NCI-H2081 (cell line): ENCODE measurements around the gene ODC1.

ENCODE experiments used
- DNase-seq, 2 experiments: peaks; one replicate each; lab custom pipeline; 2025; lab: John Stamatoyannopoulos, UW

The ODC1 gene

GRCh38 chr2:10433947-10434885, 13.9 kb downstream of the ODC1 start:
- DNase-seq, result no peak

- no peak for DNase-seq
Observed at GRCh38 chr2:10433264-10433946, 14.7 kb downstream of the ODC1 start.

- DNase-seq, result no peak
Observed at GRCh38 chr2:10432311-10433181, 15.6 kb downstream of the ODC1 start.

- DNase-seq, result no peak
Observed at GRCh38 chr2:10431797-10432196, 16.3 kb downstream of the ODC1 start.

GRCh38 chr2:10430886-10431622, 17.1 kb downstream of the ODC1 start:
- DNase-seq, result no peak

GRCh38 chr2:10428924-10429323, 19.2 kb downstream of the ODC1 start:
- DNase-seq, result no peak

- DNase-seq, result no peak
Observed at GRCh38 chr2:10428355-10428754, 19.8 kb downstream of the ODC1 start.

- DNase-seq, result no peak
Observed at GRCh38 chr2:10427618-10427949, 20.5 kb downstream of the ODC1 start.

- DNase-seq, result no peak
Observed at GRCh38 chr2:10426726-10427617, 21.2 kb downstream of the ODC1 start.

- no peak for DNase-seq
Observed at GRCh38 chr2:10425699-10426098, 22.4 kb downstream of the ODC1 start.

GRCh38 chr2:10424916-10425505, 23.1 kb downstream of the ODC1 start:
- DNase-seq, result no peak

GRCh38 chr2:10424051-10424450, 24.1 kb downstream of the ODC1 start:
- DNase-seq, result no peak

GRCh38 chr2:10423400-10423774, 24.7 kb downstream of the ODC1 start:
- no peak for DNase-seq

GRCh38 chr2:10422732-10423399, 25.3 kb downstream of the ODC1 start:
- no peak for DNase-seq

- DNase-seq, result no peak
Observed at GRCh38 chr2:10422251-10422650, 25.9 kb downstream of the ODC1 start.

- DNase-seq, result no peak
Observed at GRCh38 chr2:10419553-10420257, 28.4 kb downstream of the ODC1 start.

- no peak for DNase-seq
Observed at GRCh38 chr2:10417551-10418335, 30.4 kb downstream of the ODC1 start.

- DNase-seq, result no peak
Observed at GRCh38 chr2:10415640-10416039, 32.5 kb downstream of the ODC1 start.
